Epidermal melanocyte (primary cell): ENCODE data around the gene CNTN5.

Experiments used
- DNase-seq: peaks from one replicate; pipeline ENCODE4 v3.0.0; 2011; ENCODE audit warnings: low spot score; ENCODE audit not compliant: insufficient read length

The CNTN5 gene

GRCh38 chr11:99376463-99376862 is 355.7 kb downstream of the CNTN5 start:
- no peak for DNase-seq

- DNase-seq, result no peak
Measured at GRCh38 chr11:99383648-99384245, 363.0 kb downstream of the CNTN5 start.

DNA sequence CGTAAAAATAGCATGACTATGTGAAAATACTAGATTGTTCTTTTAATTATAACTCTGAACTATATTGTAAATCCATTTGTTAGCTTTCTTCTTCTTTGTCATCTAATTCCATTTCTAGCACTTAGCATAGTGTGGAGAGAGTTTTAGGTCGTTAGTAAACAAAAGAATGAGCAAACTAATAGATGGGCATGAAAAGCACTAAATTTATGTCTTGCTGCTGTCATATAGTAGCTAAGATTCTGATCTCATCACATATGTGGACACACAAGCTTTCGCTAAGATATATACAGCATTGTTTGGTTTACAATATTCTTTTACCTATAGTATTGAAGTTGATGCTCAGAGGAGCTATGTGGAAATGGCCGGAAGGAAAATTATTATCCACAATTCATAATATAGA is 370.5 kb downstream of the CNTN5 start:
- no peak for DNase-seq

GRCh38 chr11:99406345-99406744 is 385.6 kb downstream of the CNTN5 start:
- no peak for DNase-seq

- DNase-seq, result no peak
Measured at GRCh38 chr11:99410636-99411035, 389.9 kb downstream of the CNTN5 start.

GRCh38 chr11:99418927-99419720 is 398.4 kb downstream of the CNTN5 start:
- no peak for DNase-seq

DNA sequence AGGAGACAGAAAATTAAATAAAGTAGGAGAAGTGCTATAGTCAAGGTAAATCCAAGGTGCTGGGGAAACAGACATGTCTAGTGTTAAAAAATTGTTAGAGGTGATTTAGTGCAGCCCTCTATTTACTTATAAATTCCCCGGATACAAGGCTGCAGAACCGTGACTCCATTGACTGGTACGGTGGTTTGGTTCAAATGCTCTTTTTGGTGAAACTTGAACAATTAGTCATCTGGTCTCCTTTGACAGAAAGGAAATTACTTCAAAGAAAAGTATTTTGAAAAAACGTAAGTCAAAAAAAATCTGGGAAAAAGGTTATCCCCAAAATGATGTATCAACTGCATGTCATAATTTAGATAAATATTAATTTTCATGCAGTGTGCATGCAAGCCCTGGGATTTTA is 399.2 kb downstream of the CNTN5 start:
- no peak for DNase-seq

DNA sequence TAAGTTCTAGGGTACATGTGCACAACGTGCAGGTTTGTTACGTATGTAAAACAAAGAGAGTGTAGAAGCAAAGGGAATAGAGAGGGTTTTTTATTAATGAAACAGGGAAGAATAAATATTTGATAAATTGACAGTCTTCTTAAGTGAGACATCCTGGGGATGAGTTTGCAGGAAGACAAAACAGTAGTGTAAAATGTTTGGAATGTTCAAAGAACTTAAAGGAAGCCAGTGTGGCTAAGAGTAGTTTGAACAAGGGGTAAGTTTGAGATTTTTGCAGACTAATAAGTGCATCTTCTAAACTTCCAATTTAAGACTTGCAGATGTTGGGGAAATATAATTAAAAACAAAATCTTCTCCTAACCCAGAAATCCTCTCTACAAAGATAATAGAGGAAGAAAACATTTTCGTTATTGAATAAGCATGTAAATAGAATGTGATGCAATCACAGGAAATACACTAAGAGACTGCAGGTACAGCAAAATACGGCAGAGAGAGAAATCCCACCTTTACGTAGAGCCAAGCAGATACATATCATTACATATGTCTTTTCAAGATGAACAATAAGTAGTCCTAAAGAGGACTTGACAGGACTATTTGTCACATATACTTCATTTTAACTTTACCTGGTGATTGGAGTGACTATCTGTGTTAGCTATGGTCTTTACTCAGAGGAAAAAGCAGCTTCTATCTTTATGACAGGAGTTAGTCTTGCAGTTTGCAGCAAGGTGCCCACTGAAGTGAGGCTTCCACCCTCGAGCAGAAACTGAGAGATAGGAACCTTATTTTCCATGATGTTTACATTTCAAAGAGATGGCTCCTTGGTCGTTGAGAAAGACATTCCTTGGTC is 402.1 kb downstream of the CNTN5 start:
- DNase-seq, result no peak

GRCh38 chr11:99423428-99423983 is 402.8 kb downstream of the CNTN5 start:
- DNase-seq, result no peak

DNA sequence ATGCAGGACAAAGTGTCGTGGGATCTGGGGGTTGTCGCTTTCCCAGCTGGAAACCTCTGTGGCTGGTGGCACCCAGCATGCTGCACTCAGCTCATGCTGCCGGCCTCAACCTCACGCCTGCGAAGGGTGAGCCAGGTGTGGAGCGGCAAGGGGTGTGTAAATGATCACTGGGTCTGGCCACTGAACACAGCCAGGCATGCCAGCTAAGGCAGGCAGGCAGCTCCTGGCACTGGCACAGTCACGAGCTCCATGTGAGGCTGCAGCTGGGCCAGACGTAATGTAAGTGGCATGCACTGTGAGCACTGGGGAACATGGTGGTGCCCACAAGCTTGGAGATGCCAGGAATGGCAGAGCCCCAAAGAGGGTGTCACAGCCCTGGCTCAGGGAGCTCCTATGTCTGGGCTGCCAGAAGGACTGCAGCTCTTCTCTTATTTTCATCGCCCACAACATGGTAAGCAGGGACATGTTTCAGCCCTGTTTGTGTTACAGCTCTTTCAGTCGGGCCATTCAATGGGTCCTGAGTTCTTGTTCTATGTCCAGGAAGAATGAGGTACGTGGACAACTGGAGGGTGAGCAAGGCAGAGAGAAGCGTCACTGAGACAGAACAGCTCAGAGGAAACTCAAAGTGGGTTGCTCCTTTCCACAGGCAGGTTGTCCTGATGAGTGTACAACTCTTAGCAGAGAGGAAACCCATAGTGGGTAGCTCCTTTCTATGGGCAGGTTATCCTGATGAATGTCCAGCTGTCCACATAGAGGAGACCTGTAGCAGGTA is 403.8 kb downstream of the CNTN5 start:
- no peak for DNase-seq

- no peak for DNase-seq
Measured at GRCh38 chr11:99425596-99425995, 404.8 kb downstream of the CNTN5 start.

DNA sequence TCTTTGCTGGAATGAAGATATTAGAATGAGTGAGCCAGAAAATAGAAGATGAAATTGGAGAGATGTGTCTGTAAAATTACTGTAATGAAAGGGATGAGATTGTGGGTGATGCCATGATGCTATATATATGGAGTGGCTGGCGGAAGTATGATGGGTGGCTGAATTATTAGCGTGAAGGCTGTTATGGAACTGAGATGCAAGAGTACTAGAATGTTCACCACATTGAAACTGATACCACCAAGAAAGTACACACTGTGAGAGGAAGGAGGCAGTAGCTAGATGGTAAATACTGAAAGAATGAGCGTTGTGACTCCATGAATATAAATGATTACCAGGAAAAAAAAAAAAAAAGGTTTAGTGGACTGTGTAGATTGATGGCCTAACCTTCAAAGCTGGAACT is 411.9 kb downstream of the CNTN5 start:
- DNase-seq, result no peak

DNA sequence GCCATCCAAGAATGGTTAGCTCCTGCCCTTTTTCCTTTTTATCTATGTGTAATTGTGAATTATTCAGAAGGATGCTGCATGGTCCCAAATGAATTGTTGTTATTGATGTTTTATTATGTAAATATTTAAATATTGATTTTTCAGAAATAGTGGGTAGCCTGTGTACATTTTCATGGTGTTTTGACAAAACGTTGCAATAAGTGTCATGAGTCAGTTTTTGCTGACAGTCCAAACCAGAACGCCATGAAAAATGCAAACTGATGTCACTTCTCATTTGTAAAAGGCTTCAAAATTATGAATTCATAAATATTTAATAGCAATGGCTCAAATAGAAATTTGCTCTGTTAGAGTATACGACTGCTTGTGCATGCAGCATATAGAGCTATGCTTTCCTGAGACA is 422.5 kb downstream of the CNTN5 start:
- no peak for DNase-seq

DNA sequence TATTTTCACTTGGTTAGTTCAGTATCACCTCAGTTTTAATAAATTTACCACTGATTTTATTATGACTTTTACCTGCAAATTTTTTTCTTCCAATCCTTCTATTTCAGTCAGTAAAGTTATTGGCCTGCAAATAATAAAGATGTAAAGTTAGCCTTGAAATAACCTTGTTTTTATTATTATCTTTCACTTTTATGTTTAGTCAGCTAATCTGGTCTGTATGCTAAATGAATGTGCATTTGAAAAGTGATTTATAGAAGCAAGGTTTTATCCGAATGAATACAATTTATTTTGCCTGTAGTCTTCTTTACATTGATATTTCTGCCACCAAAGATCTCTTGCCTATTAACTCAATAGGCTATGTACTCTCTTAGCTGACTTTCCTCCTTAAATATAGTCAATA is 425.7 kb downstream of the CNTN5 start:
- no peak for DNase-seq

- DNase-seq, result no peak
Measured at GRCh38 chr11:99449345-99449744, 428.6 kb downstream of the CNTN5 start.

DNA sequence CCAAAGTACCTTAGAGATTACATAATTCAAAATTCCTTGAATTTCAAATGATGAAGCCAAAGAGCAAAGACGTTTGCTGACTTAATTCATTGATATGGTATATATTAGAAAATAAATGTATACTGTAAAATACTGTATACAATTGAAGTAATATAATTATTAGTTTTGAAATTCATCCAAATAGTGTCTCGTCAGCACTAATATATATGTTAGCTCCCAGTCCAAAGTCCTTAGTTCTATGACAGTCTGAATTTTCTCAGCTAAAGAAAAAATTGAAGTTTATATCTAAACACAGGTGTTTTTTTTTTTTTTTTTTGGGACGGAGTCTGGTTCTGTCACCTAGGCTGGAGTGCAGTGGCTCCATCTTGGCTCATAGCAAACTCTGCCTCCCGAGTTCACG is 431.3 kb downstream of the CNTN5 start:
- no peak for DNase-seq

DNA sequence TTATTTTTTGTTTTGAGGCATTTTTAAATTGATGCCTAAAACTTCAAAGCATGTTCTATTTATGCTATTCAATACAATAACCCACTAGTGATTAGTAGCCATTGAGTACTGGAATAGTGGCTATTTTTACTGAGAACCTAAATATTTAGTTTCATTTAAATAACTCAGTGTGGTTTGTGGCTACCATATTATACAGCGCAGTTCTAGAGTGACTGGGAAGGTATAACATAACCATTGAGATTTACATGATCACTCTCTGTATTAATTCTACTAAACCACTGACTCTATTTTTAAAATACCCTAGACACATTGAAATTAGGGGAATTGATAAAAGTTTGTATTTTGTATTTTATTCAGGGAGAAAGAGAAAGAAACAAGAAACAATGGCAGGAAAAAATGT is 441.2 kb downstream of the CNTN5 start:
- no peak for DNase-seq

GRCh38 chr11:99464985-99465384 is 444.2 kb downstream of the CNTN5 start:
- no peak for DNase-seq

- no peak for DNase-seq
Measured at GRCh38 chr11:99489581-99489980, 468.8 kb downstream of the CNTN5 start.

DNA sequence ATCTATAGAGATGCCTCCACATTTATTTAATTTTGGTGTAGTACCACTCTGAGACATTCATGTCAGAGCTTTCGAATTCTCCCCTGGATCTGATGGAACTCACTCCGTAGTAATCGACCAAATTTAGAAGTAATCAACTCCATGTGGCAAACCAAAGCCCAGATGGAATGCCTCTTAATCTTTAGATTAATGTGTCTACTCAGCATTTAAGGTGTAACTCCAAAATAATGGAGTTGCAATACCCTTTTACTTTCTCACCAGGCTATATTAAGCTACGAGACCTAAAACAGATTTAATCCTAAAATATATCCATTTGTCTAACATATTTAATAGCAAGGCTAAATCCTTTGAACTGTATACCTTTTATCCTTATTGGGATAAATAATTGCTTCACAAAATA is 473.3 kb downstream of the CNTN5 start:
- no peak for DNase-seq

DNA sequence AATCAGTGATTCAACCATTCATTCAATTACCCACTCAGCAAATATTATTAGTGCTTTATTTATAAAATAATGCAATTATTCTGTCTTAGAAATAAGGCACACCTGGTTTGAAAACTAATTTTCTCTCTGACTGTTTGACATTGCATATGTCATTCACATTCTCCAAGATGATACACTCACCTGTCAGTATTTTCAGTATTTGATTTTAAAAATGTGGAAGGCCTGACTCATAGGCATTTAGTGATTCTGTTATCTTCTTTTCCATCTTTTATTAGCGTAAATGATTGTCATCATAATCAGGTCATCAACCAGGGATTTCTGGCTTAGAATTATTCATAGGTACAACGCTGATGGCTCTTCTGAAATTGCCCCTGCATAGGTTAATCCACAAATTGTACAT is 480.9 kb downstream of the CNTN5 start:
- DNase-seq, result no peak
